H9 (cell line): ENCODE results near the gene PNMT. TPM values are rescaled to one million over a fixed set of nuclear protein-coding genes. Genes with fewer than 3 reads are reported as not detected.

Experiments used
- DNase-seq: peaks from one replicate; pipeline ENCODE4 v3.0.0-alpha.2; 2017
- H2AFZ ChIP-seq: one replicate; pipeline ENCODE4 v1.6.1; 2013; ENCODE audit warnings: mild to moderate bottlenecking, low read length, control low read depth, moderate library complexity
- H2AK5ac ChIP-seq: 2 replicates; pipeline ENCODE4 v1.6.1; 2013; ENCODE audit warnings: low read length, control low read depth, mixed read lengths; ENCODE audit not compliant: insufficient read length
- H2BK120ac ChIP-seq: one replicate; pipeline ENCODE4 v1.6.1; 2013; ENCODE audit warnings: low read depth, mild to moderate bottlenecking, low read length, control low read depth, inconsistent platforms; ENCODE audit not compliant: poor library complexity, severe bottlenecking
- H2BK12ac ChIP-seq: 2 replicates; pipeline ENCODE4 v1.6.1; 2013; ENCODE audit warnings: low read length, control low read depth, mixed read lengths, low read depth; ENCODE audit not compliant: insufficient read length
- H2BK15ac ChIP-seq: 2 replicates; pipeline ENCODE4 v1.6.1; 2013; ENCODE audit warnings: low read depth, low read length, control low read depth
- H2BK20ac ChIP-seq: one replicate; pipeline ENCODE4 v1.6.1; 2013; ENCODE audit warnings: low read depth, mild to moderate bottlenecking, low read length, control low read depth, inconsistent platforms; ENCODE audit not compliant: poor library complexity, severe bottlenecking
- H2BK5ac ChIP-seq: 2 replicates; pipeline ENCODE4 v1.6.1; 2013; ENCODE audit warnings: low read length, control low read depth, mixed read lengths; ENCODE audit not compliant: insufficient read length
- H3K14ac ChIP-seq: 2 replicates; pipeline ENCODE4 v1.6.1; 2013; ENCODE audit warnings: low read length, control low read depth; ENCODE audit not compliant: insufficient read depth
- H3K18ac ChIP-seq: 2 replicates; pipeline ENCODE4 v1.6.1; 2013; ENCODE audit warnings: low read depth, mild to moderate bottlenecking, mixed read lengths, low read length, control low read depth; ENCODE audit not compliant: insufficient read length
- H3K23ac ChIP-seq: 2 replicates; pipeline ENCODE4 v1.6.1; 2013; ENCODE audit warnings: low read length, control low read depth, mixed read lengths, low read depth; ENCODE audit not compliant: insufficient read length
- H3K23me2 ChIP-seq: 2 replicates; pipeline ENCODE4 v1.6.1; 2013; ENCODE audit warnings: low read depth, mild to moderate bottlenecking, mixed read lengths, low read length, control low read depth; ENCODE audit not compliant: insufficient read length, poor library complexity, severe bottlenecking
- H3K27ac ChIP-seq: 2 replicates; pipeline ENCODE4 v1.5.1; 2013; ENCODE audit warnings: low read length, control low read depth, mixed read lengths, low read depth; ENCODE audit not compliant: insufficient read length
- H3K27me3 ChIP-seq: 2 replicates; pipeline ENCODE4 v1.6.1; 2013; ENCODE audit warnings: low read length, control low read depth, inconsistent platforms; ENCODE audit not compliant: insufficient read depth
- H3K4ac ChIP-seq: 2 replicates; pipeline ENCODE4 v1.6.1; 2013; ENCODE audit warnings: low read depth, mild to moderate bottlenecking, control low read depth, inconsistent platforms, low read length, moderate library complexity
- H3K4me1 ChIP-seq: 2 replicates; pipeline ENCODE4 v1.6.1; 2013; ENCODE audit warnings: low read length, control low read depth, inconsistent platforms; ENCODE audit not compliant: insufficient read depth
- H3K4me2 ChIP-seq: 2 replicates; pipeline ENCODE4 v1.6.1; 2013; ENCODE audit warnings: low read length, control low read depth, mixed read lengths; ENCODE audit not compliant: insufficient read length, insufficient read depth
- H3K56ac ChIP-seq: 2 replicates; pipeline ENCODE4 v1.6.1; 2013; ENCODE audit warnings: low read depth, mild to moderate bottlenecking, mixed read lengths, low read length, control low read depth; ENCODE audit not compliant: insufficient read length
- H3K79me1 ChIP-seq: 2 replicates; pipeline ENCODE4 v1.6.1; 2013; ENCODE audit warnings: low read depth, mild to moderate bottlenecking, moderate library complexity, low read length, control low read depth, inconsistent platforms; ENCODE audit not compliant: insufficient read depth, poor library complexity, severe bottlenecking
- H3K79me2 ChIP-seq: 2 replicates; pipeline ENCODE4 v1.6.1; 2013; ENCODE audit warnings: low read length, control low read depth, inconsistent platforms; ENCODE audit not compliant: insufficient read depth
- H3K9ac ChIP-seq: 2 replicates; pipeline ENCODE4 v1.6.1; 2013; ENCODE audit warnings: low read length, control low read depth, mixed read lengths; ENCODE audit not compliant: insufficient read length; ENCODE audit errors: extremely low read depth
- H3K9me3 ChIP-seq: one replicate; pipeline ENCODE4 v1.6.1; 2013; ENCODE audit warnings: low read depth, low read length, inconsistent platforms; ENCODE audit not compliant: control insufficient read depth
- H3T11ph ChIP-seq: one replicate; pipeline ENCODE4 v1.6.1; 2013; ENCODE audit warnings: mild to moderate bottlenecking, low read length, control low read depth, inconsistent platforms
- H4K20me1 ChIP-seq: one replicate; pipeline ENCODE4 v1.6.1; 2013; ENCODE audit not compliant: control insufficient read depth, insufficient read length, insufficient read depth
- H4K5ac ChIP-seq: 2 replicates; pipeline ENCODE4 v1.6.1; 2013; ENCODE audit warnings: low read depth, mild to moderate bottlenecking, mixed read lengths, low read length, control low read depth; ENCODE audit not compliant: insufficient read length
- H4K8ac ChIP-seq: replicated peaks from 2 replicates; pipeline ENCODE4 v1.6.1; 2013; ENCODE audit warnings: low read length, control low read depth, mixed read lengths, low read depth; ENCODE audit not compliant: insufficient read length
- H4K91ac ChIP-seq: 2 replicates; pipeline ENCODE4 v1.6.1; 2013; ENCODE audit warnings: low read depth, mild to moderate bottlenecking, moderate library complexity, mixed read lengths, low read length, control low read depth; ENCODE audit not compliant: insufficient read length
- H3K27ac Mint-ChIP-seq, 3 experiments: 2 replicates in 2 of 3; 3 replicates in 1 of 3; pipeline ENCODE4 v1.8.0; 2020 to 2021; ENCODE audit warnings: mixed read lengths in 3 of 3, mild to moderate bottlenecking in 1 of 3, moderate library complexity in 1 of 3
- H3K27me3 Mint-ChIP-seq: 2 replicates; pipeline ENCODE4 v1.8.0; 2021; ENCODE audit warnings: low read depth, mild to moderate bottlenecking, moderate library complexity, mixed read lengths
- H3K36me3 Mint-ChIP-seq, 3 experiments: 2 replicates in 2 of 3; 3 replicates in 1 of 3; pipeline ENCODE4 v1.8.0; 2020 to 2021; ENCODE audit warnings: low read depth in 3 of 3, mixed read lengths in 3 of 3; ENCODE audit not compliant: insufficient read depth in 1 of 3
- H3K4me1 Mint-ChIP-seq, 2 experiments: 2 replicates each; pipeline ENCODE4 v1.8.0; 2020; ENCODE audit warnings: mixed read lengths in 2 of 2
- H3K4me3 Mint-ChIP-seq, 2 experiments: 2 replicates in 1 of 2; 3 replicates in 1 of 2; pipeline ENCODE4 v1.8.0; 2020 to 2021; ENCODE audit warnings: mild to moderate bottlenecking in 2 of 2, mixed read lengths in 2 of 2, moderate library complexity in 1 of 2
- H3K9me3 Mint-ChIP-seq, 2 experiments: 2 replicates in 1 of 2; 3 replicates in 1 of 2; pipeline ENCODE4 v1.8.0; 2020; ENCODE audit warnings: mild to moderate bottlenecking in 2 of 2, mixed read lengths in 2 of 2, moderate library complexity in 1 of 2
- WGBS: extraction: QIAGEN DNeasy Blood & Tissue Kit; methylation state at CpG from one replicate; pipeline ENCODE4 v1.1.7; 2013; ENCODE audit warnings: missing lambda C conversion rate, low lambda C conversion rate, mixed read lengths; ENCODE audit not compliant: insufficient read length; ENCODE audit errors: extremely low coverage; 5-methylcytosine and 5-hydroxymethylcytosine counted together
- total RNA-seq: library from RNA; stranded (reverse); gene quantifications from 2 replicates; pipeline ENCODE4 v1.2.1, GENCODE V29; 2021
- TF ChIP-seq, protein P1 (sequence below): fragments of 200-600 bp; sonication (generic); conservative IDR thresholded peaks from 3 replicates; pipeline ENCODE4 v1.8.0; 2021; ENCODE audit warnings: antibody characterized with exemption, mild to moderate bottlenecking

Gene PNMT
- total RNA-seq, 1 experiment from 2014 or later, result 2.1 TPM

DNA sequence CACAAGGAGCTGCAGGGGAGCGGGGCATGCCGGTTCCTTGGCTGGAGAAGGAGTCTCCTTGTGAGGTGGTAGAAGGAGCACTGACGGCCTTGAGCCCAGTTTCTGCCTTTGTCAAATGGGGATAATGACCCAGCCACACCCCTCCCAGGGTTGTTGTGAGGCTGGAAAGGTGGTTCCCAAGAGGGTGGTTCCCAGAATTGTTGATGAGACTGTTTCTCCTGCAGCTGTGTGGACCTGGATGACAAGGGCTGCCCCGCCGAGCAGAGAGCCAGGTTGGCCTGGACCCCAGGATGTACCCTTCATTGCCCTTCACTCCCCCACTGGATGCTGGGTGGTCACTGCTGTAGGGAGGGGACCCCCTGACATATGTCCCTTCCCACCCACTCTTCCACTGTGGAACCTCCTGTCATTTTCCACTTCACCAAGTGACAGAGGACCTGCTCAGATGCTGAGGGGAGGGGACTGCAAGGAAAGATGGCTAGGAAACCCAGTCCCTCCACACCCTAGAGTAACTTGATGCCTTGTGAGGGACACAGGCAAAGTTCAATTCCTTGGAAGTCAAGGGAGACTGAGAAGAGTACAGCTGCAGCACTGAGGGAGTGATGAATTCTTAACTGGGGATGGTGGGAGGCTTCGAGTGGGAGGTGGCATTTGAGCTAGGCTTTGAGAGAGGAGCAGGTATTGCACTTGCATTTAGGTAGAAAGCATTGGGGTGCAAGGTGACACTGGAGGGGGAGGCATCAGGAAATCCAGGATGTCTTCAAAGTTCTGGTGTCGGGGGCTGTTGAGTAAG, 51.5 kb downstream of the PNMT start:
- Histone ChIP-seq H3K9ac (no peak overlapping the region), H2AFZ (no peak overlapping the region), H4K91ac (no peak overlapping the region), H2BK15ac (no peak overlapping the region), H4K8ac (no peak overlapping the region), H3K27ac (no peak overlapping the region), H2BK12ac (no peak overlapping the region), H2BK20ac (no peak overlapping the region), H3K4me1 (no peaks in the 10 kb centered on the region), H2BK120ac (no peak overlapping the region), H2BK5ac (no peak overlapping the region), H3K9me3 (no peaks in the 10 kb centered on the region), H3K23me2 (no peaks in the 10 kb centered on the region), H3K27me3 (no peaks in the 10 kb centered on the region), H3K56ac (no peak overlapping the region), H4K5ac (no peak overlapping the region), H3K14ac (no peak overlapping the region), H3T11ph (no peak overlapping the region), H3K4ac (no peak overlapping the region), H2AK5ac (no peak overlapping the region), H3K79me1 (no peaks in the 10 kb centered on the region), H3K23ac (no peak overlapping the region), H3K18ac (no peak overlapping the region), H3K4me2 (no peak overlapping the region), H3K79me2 (no peaks in the 10 kb centered on the region), H4K20me1 (no peaks in the 10 kb centered on the region)
- H3K4me3 Mint-ChIP-seq, result no peak overlapping the region
- peaks cover 3 to 8% of the 10 kb centered on the region in 2 experiments for H3K4me1 Mint-ChIP-seq
- peaks cover 66 to 95% (median 81%) of the 10 kb centered on the region in 3 experiments for H3K36me3 Mint-ChIP-seq
- no CpG with 5 or more reads among the region's 7 CpGs for WGBS
- H3K27ac Mint-ChIP-seq, result peak overlapping the region in 2 of 3 experiments; percentile 10 to 29; a peak in 2 of 7 replicates
- H3K27me3 Mint-ChIP-seq, result no peaks in the 10 kb centered on the region
- DNase-seq, result no peak
- no peaks in the 10 kb centered on the region for H3K9me3 Mint-ChIP-seq
- TF ChIP-seq, protein P1, sequence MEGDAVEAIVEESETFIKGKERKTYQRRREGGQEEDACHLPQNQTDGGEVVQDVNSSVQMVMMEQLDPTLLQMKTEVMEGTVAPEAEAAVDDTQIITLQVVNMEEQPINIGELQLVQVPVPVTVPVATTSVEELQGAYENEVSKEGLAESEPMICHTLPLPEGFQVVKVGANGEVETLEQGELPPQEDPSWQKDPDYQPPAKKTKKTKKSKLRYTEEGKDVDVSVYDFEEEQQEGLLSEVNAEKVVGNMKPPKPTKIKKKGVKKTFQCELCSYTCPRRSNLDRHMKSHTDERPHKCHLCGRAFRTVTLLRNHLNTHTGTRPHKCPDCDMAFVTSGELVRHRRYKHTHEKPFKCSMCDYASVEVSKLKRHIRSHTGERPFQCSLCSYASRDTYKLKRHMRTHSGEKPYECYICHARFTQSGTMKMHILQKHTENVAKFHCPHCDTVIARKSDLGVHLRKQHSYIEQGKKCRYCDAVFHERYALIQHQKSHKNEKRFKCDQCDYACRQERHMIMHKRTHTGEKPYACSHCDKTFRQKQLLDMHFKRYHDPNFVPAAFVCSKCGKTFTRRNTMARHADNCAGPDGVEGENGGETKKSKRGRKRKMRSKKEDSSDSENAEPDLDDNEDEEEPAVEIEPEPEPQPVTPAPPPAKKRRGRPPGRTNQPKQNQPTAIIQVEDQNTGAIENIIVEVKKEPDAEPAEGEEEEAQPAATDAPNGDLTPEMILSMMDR, result no peak

Other genes with a start within 250 kb of the PNMT start
- gene MED1, start 217.2 kb upstream of the PNMT start, total RNA-seq, result 59.2 and 61.3 TPM in 2 replicates
- gene CDK12, start 207.0 kb upstream of the PNMT start, total RNA-seq, result 87.6 and 87.9 TPM in 2 replicates
- not detected in 2 replicates for gene NEUROD2, start 60.5 kb upstream of the PNMT start, total RNA-seq
- gene PPP1R1B, start 41.5 kb upstream of the PNMT start, total RNA-seq, result 14.7 and 15.5 TPM in 2 replicates
- gene STARD3, start 31.3 kb upstream of the PNMT start, total RNA-seq, result 48.2 and 51.3 TPM in 2 replicates
- 2.1 and 2.5 TPM in 2 replicates for gene TCAP, start 3.1 kb upstream of the PNMT start, total RNA-seq
- 29.0 and 30.2 TPM in 2 replicates for gene PGAP3, start 19.6 kb downstream of the PNMT start, total RNA-seq
- gene ERBB2, start 31.6 kb downstream of the PNMT start, total RNA-seq, result 216 and 217 TPM in 2 replicates
- 45.2 and 50.8 TPM in 2 replicates for gene MIEN1, start 62.1 kb downstream of the PNMT start, total RNA-seq
- gene GRB7, start 69.5 kb downstream of the PNMT start, total RNA-seq, result 50.6 and 55.0 TPM in 2 replicates
- 0.22 and 0.31 TPM in 2 replicates for gene IKZF3, start 195.9 kb downstream of the PNMT start, total RNA-seq
- not detected in 2 replicates for gene ZPBP2, start 199.7 kb downstream of the PNMT start, total RNA-seq